Measurements from ENCODE around the gene VAMP5.
A peak's percentile ranks its signal among the peaks of the same experiment; 100 is the strongest.
"Not testable (repeated sequence)": the region's sequence is repeated elsewhere in the genome, so short reads cannot be mapped to it uniquely, and the experiment has no call there.

Gene VAMP5

GRCh38 chr2:85601771-85602475, 17.7 kb downstream of the VAMP5 start:
- peak; percentile 74 for DNase-seq (ENCODE audit: low spot score)

- DNase-seq (ENCODE audit: low spot score): peak; percentile 94
Observed at GRCh38 chr2:85602476-85603234, 18.4 kb downstream of the VAMP5 start, which contains the start of gene TMEM150A. TSS of gene TMEM150A (minus strand) at chr2:85602698. CDS start at chr2:85601948, 750 bp downstream.

DNA sequence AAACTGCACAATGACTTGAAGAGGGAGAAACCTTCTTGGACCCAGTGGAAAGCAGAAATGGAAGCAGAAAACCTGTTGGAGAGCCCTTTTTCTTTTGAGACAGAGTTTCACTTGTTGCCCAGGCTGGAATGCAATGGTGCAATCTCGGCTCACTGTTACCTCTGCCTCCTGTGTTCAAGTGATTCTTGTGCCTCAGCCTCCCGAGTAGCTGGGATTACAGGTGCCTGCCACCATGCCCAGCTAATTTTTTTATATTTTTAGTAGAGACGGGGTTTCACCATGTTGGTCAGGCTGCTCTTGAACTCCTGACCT, 19.9 kb downstream of the VAMP5 start:
- DNase-seq (ENCODE audit: low spot score): not testable (repeated sequence)

DNA sequence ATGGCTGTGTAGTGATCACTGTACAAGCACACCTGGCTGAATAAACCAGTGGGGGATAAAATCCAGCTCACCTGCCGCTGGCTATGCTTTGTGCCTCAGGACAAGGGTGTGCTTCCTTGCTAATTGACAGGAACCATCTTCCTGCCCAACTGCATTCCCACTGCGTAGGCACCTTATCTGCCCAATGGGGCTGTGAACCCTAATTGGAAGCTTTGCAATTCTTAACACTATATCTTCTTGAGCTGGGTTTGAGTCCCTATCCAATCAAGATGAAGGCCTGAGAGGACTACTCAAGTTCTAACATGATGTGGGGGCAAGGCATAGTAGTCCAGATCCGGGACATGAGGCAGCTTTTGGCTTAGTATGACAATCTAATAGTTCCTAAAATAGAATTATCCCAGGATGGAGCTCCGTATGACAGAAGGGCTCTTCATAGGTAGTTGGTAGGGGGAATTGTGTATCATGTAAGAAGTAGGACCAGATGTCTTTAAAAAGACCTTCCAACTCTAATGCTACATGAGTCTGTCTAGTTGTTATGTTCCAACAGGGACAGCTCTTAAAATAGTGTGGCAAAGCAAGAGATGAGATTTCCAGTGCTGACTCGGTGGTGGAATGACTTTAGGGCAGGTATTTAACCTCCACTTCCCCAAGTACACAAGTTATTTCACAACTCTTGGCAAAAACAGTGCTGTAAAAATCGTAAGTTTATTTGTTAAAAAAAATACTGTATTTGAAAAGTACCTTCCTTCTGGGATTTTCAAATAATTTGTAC, 20.5 kb downstream of the VAMP5 start:
- DNase-seq (ENCODE audit: low spot score): no peak

GRCh38 chr2:85605406-85606115, 21.3 kb downstream of the VAMP5 start:
- no peak for DNase-seq (ENCODE audit: low spot score)

- DNase-seq (ENCODE audit: low spot score): no peak
Observed at GRCh38 chr2:85606116-85606455, 21.9 kb downstream of the VAMP5 start.

DNA sequence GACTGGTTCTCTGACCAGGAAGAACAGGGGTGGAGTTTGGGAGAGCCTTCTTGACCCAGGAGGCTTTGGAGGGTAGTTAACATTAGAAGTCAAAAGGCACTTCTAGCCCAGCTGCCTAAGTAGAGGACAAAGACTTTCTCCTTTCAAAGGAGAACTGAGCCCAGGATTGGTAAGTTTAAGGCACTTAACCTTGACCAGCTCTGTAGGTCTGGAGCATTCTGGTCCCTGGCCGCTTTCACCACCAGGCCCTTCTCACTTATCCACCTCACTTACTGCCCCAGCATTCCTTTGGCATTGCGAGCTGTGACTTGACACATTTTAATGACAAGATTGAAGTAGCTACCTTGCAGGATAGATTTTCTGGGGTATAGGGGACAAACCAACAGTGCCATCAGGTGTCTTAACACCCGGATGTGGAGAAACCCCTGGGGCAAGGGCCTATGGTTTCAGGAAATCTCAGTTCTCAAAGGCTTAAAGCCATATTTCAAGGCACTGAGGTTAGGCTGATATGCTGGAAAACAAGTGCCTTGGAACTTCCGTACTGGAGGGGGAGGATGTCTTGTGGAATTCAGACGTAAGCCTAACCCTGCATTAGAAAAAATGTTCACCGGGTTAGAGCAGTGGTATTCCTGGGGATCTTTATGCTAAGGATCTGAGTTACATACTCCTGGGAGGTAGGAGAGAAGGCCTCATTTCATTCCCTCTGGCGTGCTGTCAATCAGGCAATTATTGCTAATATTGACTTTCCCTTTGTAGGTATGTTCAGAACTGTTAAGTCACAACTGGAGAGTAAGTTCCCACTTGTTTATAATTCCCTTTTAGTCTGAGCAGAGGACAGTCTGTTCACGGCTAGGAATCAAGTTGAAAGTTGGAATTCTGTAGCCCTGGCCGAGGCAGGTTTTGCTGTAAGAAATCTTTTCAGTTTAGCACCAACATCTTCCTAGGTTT, 23.3 kb downstream of the VAMP5 start:
- DNase-seq (ENCODE audit: low spot score): no peak

- DNase-seq (ENCODE audit: low spot score): no peak
Observed at GRCh38 chr2:85611217-85611704, 27.0 kb downstream of the VAMP5 start.

DNA sequence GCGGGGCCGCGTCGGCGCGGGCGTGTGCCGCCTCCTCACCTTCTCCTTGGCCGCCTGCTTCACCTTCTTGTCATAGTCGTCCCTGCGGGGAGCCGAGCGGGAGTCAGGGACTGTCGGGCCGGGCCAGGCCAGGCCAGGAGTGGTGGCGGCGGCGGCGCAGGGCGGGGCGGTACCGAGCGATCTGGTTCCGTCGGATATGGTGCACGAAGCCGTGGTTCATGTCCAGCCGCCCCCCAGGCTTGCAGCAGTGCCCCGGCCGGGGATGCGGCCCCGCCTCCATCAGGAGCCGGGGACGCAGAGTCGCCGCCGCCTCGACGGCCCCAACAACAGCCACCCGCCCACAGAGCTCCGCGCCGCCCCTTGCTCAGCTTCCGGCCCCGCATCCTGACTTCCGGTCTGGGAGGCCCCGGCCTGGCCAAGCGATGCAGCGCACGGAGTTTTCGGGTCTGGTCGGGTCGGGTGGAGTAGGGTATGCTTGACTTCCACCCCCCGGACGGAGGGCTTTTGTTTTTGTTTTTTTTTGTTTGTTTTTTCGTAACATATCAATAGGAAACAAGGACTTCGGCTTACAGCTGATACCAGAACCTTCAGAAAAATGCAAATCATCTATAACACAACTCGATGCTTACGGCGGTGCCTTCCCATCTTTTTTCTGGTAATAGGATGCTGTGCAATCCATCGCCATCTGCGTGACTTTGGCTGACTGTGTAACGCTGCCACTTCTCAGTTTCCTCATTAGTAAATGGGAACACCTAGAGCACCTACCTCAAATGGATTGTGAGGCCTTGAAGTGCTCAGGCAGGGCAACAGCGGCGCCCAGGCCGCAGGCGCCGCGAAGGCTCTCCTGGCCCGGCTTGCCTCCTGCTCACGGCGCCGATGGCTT, 27.7 kb downstream of the VAMP5 start, which contains the start of gene C2orf68:
TSS of gene C2orf68 (minus strand) at position 362 of the 883 bp plus-strand sequence. CDS start at position 280, 82 bp downstream.
- peak; percentile 88 for DNase-seq (ENCODE audit: low spot score)

DNA sequence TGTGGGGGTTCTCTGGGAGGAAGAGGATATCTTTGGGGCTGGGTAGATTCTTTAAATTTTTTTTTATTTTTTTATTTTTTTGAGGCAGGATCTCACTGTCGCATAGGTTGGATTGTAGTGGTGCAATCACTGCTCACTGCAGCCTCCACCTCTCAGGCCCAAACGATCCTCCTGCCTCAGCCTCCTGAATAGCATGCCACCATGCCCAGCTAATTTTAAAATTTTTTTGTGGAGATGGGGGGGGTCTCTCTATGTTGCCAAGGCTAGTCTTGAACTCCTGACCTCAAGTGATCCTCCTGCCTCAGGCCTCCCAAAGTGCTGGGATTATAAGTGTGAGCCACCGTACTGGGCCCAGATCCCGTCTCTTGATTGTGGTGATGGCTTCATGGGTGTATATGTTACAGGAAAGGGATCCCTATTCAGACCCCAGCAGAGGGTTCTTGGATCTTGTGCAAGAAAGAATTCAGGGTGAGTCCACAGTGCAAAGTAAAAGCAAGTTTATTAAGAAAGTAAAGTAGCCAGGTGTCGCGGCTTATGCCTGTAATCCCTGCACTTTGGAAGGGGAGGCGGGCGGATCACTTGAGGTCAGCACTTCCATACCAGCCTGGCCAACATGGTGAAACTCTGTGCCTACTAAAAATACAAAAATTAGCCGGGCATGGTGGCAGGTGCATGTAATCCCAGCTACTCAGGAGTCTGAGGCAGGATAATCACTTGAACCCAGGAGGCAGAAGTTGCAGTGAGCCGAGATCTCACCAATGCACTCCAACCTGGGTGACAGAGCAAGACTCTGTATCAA, 29.7 kb downstream of the VAMP5 start:
- DNase-seq (ENCODE audit: low spot score): no peak

GRCh38 chr2:85614757-85615156, 30.5 kb downstream of the VAMP5 start:
- DNase-seq (ENCODE audit: low spot score): not testable (repeated sequence)

GRCh38 chr2:85615413-85615728, 31.1 kb downstream of the VAMP5 start:
- DNase-seq (ENCODE audit: low spot score): no peak

- not testable (repeated sequence) for DNase-seq (ENCODE audit: low spot score)
Observed at GRCh38 chr2:85617723-85618122, 33.5 kb downstream of the VAMP5 start.

- no peak for DNase-seq (ENCODE audit: low spot score)
Observed at GRCh38 chr2:85619617-85620016, 35.4 kb downstream of the VAMP5 start.

- no peak for DNase-seq (ENCODE audit: low spot score)
Observed at GRCh38 chr2:85621338-85621737, 37.1 kb downstream of the VAMP5 start.

GRCh38 chr2:85623991-85624390, 39.8 kb downstream of the VAMP5 start:
- no peak for DNase-seq (ENCODE audit: low spot score)

GRCh38 chr2:85628658-85629057, 44.4 kb downstream of the VAMP5 start:
- no peak for DNase-seq (ENCODE audit: low spot score)

DNA sequence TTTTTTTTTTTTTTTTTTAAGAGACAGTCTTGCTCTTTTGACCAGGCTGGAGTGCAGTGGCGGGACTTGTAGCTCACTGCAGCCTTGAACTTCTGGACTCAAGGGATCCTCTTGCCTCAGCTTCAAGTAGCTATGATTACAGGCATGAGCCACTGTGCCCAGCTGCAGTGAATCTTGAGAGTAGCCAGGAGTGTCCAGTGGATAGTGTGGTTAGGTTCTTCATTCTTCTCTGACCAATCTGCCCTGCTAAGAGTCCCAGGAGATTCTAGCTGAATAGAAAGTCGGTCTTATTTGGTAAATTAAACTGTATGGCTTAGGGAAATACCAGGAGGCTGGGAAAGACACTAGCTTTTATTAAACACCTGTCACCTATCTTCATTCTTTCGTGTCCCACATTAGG, 47.1 kb downstream of the VAMP5 start:
- DNase-seq (ENCODE audit: low spot score): no peak

- no peak for DNase-seq (ENCODE audit: low spot score)
Observed at GRCh38 chr2:85635011-85635410, 50.8 kb downstream of the VAMP5 start.
